ENCODE measurements around the gene MSH3.

GRCh38 chr5:80798633-80799032, 144.2 kb downstream of the MSH3 start:
- TF ChIP-seq, protein P1, sequence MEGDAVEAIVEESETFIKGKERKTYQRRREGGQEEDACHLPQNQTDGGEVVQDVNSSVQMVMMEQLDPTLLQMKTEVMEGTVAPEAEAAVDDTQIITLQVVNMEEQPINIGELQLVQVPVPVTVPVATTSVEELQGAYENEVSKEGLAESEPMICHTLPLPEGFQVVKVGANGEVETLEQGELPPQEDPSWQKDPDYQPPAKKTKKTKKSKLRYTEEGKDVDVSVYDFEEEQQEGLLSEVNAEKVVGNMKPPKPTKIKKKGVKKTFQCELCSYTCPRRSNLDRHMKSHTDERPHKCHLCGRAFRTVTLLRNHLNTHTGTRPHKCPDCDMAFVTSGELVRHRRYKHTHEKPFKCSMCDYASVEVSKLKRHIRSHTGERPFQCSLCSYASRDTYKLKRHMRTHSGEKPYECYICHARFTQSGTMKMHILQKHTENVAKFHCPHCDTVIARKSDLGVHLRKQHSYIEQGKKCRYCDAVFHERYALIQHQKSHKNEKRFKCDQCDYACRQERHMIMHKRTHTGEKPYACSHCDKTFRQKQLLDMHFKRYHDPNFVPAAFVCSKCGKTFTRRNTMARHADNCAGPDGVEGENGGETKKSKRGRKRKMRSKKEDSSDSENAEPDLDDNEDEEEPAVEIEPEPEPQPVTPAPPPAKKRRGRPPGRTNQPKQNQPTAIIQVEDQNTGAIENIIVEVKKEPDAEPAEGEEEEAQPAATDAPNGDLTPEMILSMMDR (IDR thresholded peaks at IDR 0.05): no peak
- no peak for TF ChIP-seq POLR2A (IDR thresholded peaks at IDR 0.05)
